BJ (cell line): Measurements from ENCODE around the gene TNS3. TPM values are rescaled to one million over a fixed set of nuclear protein-coding genes. Genes with fewer than 3 reads are reported as not detected.
"Not testable (repeated sequence)": the region's sequence is repeated elsewhere in the genome, so short reads cannot be mapped to it uniquely, and the experiment has no call there.

ENCODE experiments used
- CTCF ChIA-PET: fragments of 350-600 bp; formaldehyde crosslinking; extraction: SDS; loops from one replicate; lab custom pipeline; 2021; ENCODE audit warnings: antibody characterized with exemption, inconsistent platforms; lab: Yijun Ruan, JAX
- POLR2A ChIA-PET: fragments of 300-600 bp; sonication (Branson Sonifier 250); formaldehyde crosslinking; extraction: SDS; loops from one replicate; lab custom pipeline; 2021; ENCODE audit warnings: antibody characterized with exemption; lab: Charles Lee
- DNase-seq: peaks from one replicate; pipeline ENCODE4 v3.0.0-alpha.2; 2011; ENCODE audit warnings: low read depth
- H3K27me3 ChIP-seq: 2 replicates; pipeline ENCODE4 v1.6.0; 2011; ENCODE audit warnings: low read length; ENCODE audit not compliant: control insufficient read depth, insufficient read depth
- H3K36me3 ChIP-seq: 2 replicates; pipeline ENCODE4 v1.5.1; 2011; ENCODE audit warnings: low read length; ENCODE audit not compliant: control insufficient read depth, insufficient read depth
- H3K4me3 ChIP-seq: 2 replicates; pipeline ENCODE4 v1.5.1; 2011; ENCODE audit warnings: low read depth, mild to moderate bottlenecking, control low read depth, low read length
- polyA plus RNA-seq: library from polyadenylated mRNA; depleted of rRNA; stranded (reverse); fragments of >200 nt; gene quantifications from 2 replicates; pipeline ENCODE4 v1.2.3, GENCODE V29; 2011
- TF ChIP-seq, protein P1 (sequence below): IDR thresholded peaks from 2 replicates; pipeline ENCODE4 v1.5.1; 2011; ENCODE audit warnings: low read depth, mild to moderate bottlenecking, control low read depth, inconsistent platforms, low read length, moderate library complexity; ENCODE audit not compliant: insufficient read depth

Gene TNS3
- polyA plus RNA-seq, 1 experiment = 126 TPM

DNA sequence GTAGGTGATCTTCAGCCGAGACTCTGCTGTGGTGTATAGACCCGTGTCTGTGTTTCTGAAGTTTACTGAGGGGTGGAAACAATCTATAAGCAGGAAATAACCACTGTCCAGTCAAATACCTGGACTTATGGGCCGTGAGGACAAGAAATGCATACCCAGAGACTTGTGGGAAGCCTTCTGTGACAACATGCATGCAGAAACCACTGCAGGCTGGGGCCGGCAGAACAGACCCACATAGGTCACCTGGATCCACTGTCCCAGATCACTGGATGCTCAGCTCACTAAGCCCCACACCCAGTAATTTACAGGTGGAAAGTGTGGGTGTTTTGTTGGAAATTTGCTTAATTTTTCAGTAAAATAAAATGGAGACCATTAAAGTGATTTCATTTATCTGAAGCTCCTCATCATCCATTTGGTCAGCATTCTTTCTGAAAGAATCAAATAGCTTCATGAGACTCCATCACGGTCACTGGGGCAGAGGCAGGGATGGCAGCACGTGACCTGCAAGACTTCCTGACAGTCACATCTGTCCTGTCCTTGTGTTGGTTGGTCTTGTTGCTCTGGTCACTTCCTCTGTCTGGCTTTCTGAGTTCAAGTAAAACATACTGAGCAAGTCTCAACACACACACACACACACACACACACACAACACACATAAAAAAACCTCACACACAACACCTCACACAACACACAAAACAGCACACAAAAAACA is 108.3 kb downstream of the TNS3 start:
- POLR2A ChIA-PET = no interaction called here
- TF ChIP-seq, protein P1, sequence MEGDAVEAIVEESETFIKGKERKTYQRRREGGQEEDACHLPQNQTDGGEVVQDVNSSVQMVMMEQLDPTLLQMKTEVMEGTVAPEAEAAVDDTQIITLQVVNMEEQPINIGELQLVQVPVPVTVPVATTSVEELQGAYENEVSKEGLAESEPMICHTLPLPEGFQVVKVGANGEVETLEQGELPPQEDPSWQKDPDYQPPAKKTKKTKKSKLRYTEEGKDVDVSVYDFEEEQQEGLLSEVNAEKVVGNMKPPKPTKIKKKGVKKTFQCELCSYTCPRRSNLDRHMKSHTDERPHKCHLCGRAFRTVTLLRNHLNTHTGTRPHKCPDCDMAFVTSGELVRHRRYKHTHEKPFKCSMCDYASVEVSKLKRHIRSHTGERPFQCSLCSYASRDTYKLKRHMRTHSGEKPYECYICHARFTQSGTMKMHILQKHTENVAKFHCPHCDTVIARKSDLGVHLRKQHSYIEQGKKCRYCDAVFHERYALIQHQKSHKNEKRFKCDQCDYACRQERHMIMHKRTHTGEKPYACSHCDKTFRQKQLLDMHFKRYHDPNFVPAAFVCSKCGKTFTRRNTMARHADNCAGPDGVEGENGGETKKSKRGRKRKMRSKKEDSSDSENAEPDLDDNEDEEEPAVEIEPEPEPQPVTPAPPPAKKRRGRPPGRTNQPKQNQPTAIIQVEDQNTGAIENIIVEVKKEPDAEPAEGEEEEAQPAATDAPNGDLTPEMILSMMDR = no peak
- CTCF ChIA-PET = interaction anchor here (0.8 kb wide), 1 partner anchor 13 kb away, joined by 3 read pairs; no protein-coding TSS in a partner anchor
- Histone ChIP-seq H3K36me3 (peaks cover 24% of the 10 kb centered on the region), H3K27me3 (no peaks in the 10 kb centered on the region), H3K4me3 (no peak overlapping the region)
- no peak for DNase-seq

DNA sequence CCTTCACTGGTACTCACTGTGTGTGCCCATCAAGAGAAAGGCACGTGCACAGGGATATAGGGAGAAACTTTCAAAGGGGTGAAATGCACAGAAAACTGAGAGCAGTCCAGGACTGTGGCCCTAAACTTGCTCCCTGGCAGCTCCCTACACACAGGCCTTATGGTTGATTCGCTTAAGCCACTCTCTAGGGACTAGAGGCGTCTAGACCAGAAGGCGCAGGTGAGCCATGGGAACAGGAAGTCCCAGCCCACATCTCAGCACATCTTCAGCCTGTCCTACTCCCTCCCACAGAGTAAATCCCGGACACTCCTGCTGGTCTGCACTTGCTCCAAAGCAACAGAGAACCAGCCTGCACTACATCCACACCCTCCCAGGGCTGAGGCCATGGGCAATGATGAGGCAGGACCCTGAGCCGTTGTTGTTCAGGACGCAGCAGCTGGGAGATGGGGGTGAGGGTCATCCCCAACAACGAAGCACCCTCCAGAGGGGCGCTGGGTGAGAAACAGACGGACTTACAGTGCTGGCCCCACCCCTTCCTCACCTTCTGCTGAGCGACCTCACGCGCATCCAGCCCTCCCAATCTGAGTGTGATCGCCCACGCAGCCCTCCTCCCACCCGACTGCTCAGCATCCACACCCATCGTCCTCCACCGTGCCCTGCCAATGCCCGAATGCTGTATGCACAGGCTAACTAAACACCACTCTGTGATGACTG is 109.3 kb downstream of the TNS3 start:
- CTCF ChIA-PET = no interaction called here
- no peak overlapping the region for H3K4me3 ChIP-seq
- TF ChIP-seq, protein P1 = no peak
- H3K27me3 ChIP-seq = no peaks in the 10 kb centered on the region
- peaks cover 24% of the 10 kb centered on the region for H3K36me3 ChIP-seq
- no peak for DNase-seq
- POLR2A ChIA-PET = no interaction called here

DNA sequence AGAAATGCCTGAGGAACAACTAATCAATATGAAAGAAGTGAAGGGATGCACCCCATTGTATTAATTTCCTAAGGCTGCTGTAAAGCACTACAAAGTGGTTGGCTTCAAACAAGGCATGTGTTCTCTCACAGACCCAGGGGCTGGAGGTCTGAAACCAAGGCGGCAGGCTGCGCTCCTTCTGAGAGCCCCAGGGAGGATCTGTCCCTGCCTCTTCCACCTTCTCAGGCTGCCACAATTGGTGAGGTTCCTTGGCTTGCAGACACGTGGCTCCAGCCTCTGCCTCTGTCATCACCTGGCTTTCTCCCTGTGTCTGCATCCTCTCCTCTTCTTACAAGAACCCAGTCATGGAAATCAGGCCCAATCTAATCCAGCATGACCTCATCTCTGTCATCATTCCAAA is 110.1 kb downstream of the TNS3 start:
- no peak for DNase-seq
- no peaks in the 10 kb centered on the region for H3K27me3 ChIP-seq
- no peak overlapping the region for H3K4me3 ChIP-seq
- TF ChIP-seq, protein P1 = no peak
- POLR2A ChIA-PET = no interaction called here
- H3K36me3 ChIP-seq = peaks cover 24% of the 10 kb centered on the region
- CTCF ChIA-PET = interaction anchor here (1.3 kb wide), 1 partner anchor 9 kb away, joined by 3 read pairs; no protein-coding TSS in a partner anchor

DNA sequence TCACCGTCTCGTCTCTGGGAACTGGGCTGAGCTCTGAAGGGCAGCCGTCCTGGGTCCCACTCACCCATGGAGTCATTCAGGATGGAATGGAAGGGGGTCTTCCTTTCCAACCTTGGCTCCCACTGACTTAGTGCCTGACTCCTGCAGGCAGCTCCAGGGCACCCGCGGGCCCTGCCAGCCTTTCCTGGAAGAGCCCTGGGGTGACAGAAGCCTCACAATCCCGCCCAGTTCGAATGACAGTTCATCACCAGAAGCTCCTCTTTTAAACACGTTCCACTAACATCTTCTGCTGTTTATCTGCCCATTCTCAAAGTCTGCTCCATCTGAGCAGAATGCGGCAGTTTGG is 110.6 kb downstream of the TNS3 start:
- no peak for DNase-seq
- TF ChIP-seq, protein P1 = no peak
- peaks cover 24% of the 10 kb centered on the region for H3K36me3 ChIP-seq
- H3K27me3 ChIP-seq = no peaks in the 10 kb centered on the region
- POLR2A ChIA-PET = no interaction called here
- CTCF ChIA-PET = interaction anchor here (1.3 kb wide), 1 partner anchor 9 kb away, joined by 3 read pairs; no protein-coding TSS in a partner anchor
- H3K4me3 ChIP-seq = no peak overlapping the region

DNA sequence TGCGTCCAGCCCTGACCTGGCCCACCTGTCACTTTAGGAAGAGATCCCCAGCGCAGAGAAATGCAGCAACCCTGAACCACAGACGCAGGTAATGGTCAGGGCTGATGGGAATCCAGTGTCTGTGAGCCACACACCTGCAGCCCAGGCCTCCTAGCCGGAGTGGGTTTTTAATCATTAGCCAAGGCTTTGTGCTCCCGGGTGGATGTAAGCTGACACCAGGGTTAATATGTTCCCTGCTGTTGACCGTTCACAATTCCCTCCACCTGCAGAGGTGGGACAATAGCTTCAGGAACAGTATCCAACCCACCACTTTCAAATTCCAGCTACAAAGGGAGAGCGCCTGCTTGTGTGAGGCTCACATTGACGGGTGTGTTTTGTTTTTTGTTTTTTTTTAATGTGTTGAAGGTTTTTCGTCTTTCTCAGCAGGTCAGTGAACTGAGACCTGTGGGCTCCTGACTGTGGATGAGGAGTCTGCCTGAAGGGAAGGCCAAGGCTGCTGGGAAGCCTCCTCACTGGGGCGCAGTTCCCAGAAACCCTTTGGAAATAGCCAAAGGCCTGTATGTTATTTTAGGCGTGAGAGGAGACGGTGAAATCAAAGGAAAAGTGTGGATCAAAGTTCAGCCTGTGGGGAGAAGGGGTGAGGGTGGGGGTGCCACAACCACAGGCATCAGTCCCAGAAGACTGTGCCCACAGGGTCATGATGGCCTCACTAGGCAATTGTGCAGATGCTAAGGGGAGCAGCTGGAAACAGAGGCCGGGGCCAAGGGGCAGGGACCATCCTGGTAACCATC is 111.1 kb downstream of the TNS3 start:
- ChIA-PET POLR2A (no interaction called here), CTCF (interaction anchor here (1.3 kb wide), 1 partner anchor 10 kb away, joined by 3 read pairs; no protein-coding TSS in a partner anchor)
- peaks cover 22% of the 10 kb centered on the region for H3K36me3 ChIP-seq
- DNase-seq = no peak
- no peaks in the 10 kb centered on the region for H3K27me3 ChIP-seq
- TF ChIP-seq, protein P1 = no peak
- no peak overlapping the region for H3K4me3 ChIP-seq

DNA sequence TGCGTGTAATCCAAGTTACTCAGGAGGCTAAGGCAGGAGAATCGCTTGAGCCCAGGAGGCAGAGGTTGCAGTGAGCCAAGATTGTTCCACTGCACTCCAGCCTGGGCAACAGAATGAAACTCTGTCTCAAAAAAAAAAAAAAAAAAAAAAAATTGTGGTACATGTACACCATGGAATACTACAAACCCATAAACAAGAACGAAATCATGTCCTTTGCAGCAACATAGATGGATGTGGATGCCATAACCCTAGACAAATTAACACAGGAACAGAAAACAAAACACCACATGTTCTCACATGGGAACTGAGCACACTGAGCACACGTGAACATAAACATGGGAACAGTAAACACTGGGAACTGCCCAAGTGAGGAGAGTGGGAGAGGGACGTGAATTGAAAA is 112.1 kb downstream of the TNS3 start:
- CTCF ChIA-PET = interaction anchor here (0.6 kb wide), 1 partner anchor 92 kb away, joined by 3 read pairs; no protein-coding TSS in a partner anchor
- H3K27me3 ChIP-seq, POLR2A ChIA-PET, H3K4me3 ChIP-seq, DNase-seq: not testable (repeated sequence)
- H3K36me3 ChIP-seq = peaks cover 26% of the 10 kb centered on the region
